ENCODE results near the gene DSCAML1. TPM values are rescaled to one million over a fixed set of nuclear protein-coding genes. Genes with fewer than 3 reads are reported as not detected.

Gene DSCAML1
- total RNA-seq, 1 experiment from 2014 or later: 0.03 TPM

DNA sequence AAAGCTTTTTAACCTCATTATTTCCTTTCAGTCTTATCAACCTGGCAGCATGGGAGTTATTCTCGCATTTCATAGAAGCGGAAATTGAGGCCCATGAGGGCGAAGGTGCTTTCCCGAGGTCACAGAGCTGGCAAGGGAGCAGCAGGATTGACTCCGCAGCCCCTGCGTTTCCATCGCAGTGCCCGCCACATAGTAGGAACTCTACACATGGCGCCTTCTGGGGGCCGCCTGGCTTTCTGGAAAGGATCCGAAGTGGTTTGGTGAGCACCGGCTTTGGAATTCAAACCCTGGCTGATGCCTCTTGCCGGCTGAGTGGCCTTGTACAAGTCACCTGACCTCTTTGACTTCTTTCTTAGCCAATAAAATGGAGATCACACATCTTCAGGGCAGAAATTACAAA, 376.0 kb downstream of the DSCAML1 start:
- no peak overlapping the region for H3K27ac ChIP-seq
- H3K4me1 ChIP-seq (replicated peaks): no peaks in the 10 kb centered on the region
- no peaks in the 10 kb centered on the region for H3K27me3 ChIP-seq (replicated peaks)
- H3K4me3 ChIP-seq: no peak overlapping the region
- no peaks in the 10 kb centered on the region for H3K36me3 ChIP-seq
- H3K9me3 ChIP-seq (replicated peaks): no peaks in the 10 kb centered on the region
- DNase-seq (ENCODE audit: low read depth in 1 of 2, low spot score in 2 of 2): no peak

DNA sequence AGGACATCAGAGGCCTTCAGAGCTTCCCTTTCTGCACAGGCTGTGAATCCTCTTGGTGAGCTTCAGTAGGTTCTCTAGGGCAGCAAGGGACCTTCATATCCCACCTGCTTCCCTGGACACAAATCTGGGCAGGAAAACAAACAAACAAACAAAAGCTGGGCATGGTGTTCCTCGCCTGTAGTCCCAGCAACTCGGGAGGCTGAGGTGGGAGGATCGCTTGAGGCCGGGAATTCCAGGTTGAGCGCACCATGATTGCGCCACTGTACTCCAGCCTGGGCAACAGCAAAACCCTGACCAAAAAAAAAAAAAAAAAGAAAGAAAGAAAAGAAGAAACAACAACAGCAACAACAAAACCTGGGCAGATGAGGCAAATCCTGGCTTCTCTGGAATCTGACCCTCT, 376.4 kb downstream of the DSCAML1 start:
- Histone ChIP-seq H3K27me3 (replicated peaks) (no peaks in the 10 kb centered on the region), H3K9me3 (replicated peaks) (no peaks in the 10 kb centered on the region), H3K4me3 (no peak overlapping the region), H3K36me3 (no peaks in the 10 kb centered on the region), H3K4me1 (replicated peaks) (no peaks in the 10 kb centered on the region), H3K27ac (no peak overlapping the region)
- DNase-seq (ENCODE audit: low read depth in 1 of 2, low spot score in 2 of 2): no peak

DNA sequence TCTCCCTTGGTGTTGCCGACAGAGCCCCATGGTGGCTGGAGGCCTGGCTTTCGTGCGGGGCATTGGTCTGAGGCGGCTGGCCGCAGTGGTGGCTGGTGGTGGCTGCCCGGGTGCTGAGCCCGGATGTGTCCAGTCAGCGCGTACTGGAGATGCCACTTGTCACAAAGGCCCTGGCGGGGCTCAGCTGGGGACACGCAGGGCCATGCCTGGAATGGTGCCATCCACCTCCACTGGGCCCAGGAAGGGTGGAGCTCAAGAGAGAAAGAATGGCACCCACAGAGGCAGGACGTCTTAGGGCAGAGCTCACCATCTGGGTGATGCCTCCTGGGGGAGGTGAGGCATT, 376.9 kb downstream of the DSCAML1 start:
- DNase-seq (ENCODE audit: low read depth in 1 of 2, low spot score in 2 of 2): no peak
- no peak overlapping the region for H3K4me3 ChIP-seq
- no peak overlapping the region for H3K27ac ChIP-seq

DNA sequence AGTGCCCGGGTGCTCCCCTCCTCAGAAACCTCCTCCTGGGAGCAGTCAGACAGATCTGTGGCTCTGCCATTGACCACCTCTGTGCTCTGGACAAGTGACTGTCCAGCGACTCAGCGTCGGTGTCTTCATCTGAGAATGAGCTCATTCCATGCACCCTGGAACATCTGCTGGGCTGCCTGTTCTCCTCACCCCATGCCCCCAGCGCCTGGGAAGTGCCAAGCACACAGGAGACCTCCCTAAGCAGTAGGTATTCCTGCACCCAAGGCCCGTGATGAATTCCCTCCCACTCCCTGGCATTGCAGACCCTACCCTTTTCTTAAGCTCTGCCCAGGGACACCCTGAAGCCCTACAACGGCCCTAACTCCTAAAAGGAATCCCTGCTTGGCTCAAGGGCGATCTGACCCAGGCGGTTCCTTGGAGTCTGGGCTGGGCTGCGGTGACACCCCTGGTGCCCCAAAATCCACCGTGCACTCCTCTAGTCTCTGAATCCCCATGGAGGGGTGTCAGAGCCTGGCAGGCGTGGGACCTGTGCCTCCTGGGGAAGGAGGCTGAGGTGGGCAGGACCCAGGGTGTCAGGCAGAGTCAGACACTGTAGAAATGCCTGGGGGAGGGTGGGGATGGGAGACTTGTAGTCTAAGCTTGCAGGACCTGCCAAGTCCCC, 377.4 kb downstream of the DSCAML1 start:
- no peaks in the 10 kb centered on the region for H3K27me3 ChIP-seq (replicated peaks)
- H3K36me3 ChIP-seq: no peaks in the 10 kb centered on the region
- no peak overlapping the region for H3K27ac ChIP-seq
- no peaks in the 10 kb centered on the region for H3K9me3 ChIP-seq (replicated peaks)
- H3K4me1 ChIP-seq (replicated peaks): no peaks in the 10 kb centered on the region
- no peak for DNase-seq (ENCODE audit: low read depth in 1 of 2, low spot score in 2 of 2)
- no peak overlapping the region for H3K4me3 ChIP-seq

More for the DNA sequence above, 376.9 kb downstream of the DSCAML1 start:
- no peaks in the 10 kb centered on the region for H3K4me1 ChIP-seq (replicated peaks)
- no peaks in the 10 kb centered on the region for H3K9me3 ChIP-seq (replicated peaks)
- H3K27me3 ChIP-seq (replicated peaks): no peaks in the 10 kb centered on the region
- no peaks in the 10 kb centered on the region for H3K36me3 ChIP-seq

DNA sequence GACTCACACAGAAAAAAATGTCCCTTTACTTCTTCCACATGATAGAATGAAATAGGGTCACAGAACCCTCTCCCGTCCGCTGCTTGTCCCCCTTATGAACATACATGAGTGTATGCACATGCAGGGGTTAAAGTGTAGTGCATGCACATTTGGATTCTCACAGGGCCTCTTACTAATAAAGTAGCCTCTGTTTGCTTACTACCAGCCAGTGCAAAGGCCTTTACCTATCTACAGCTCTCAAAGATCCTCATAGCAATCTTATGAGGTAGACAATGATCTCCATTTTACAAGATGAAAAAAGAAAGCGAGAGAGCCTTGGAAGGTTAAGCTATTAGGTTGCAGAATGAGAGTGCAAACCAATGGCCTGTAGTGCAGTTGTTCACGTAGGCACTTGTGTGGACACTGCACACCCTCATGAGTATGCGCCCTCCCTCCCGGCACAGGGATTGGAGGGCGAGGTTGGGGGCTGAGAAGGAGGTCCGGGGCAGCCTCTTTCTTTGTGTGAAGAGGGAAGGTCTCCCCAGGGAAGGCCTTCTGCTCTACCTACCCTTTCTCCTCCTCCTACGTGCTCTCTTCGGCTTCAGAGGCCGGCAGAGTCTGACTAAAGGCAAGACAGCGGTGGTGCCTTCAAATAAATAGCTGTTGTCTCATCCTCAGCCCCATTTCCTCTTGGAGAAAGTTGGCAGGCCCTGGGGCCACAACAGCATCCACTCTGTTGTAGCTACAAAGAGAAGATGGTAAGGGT, 378.1 kb downstream of the DSCAML1 start:
- no peaks in the 10 kb centered on the region for H3K4me1 ChIP-seq (replicated peaks)
- no peaks in the 10 kb centered on the region for H3K27me3 ChIP-seq (replicated peaks)
- H3K36me3 ChIP-seq: no peaks in the 10 kb centered on the region
- H3K4me3 ChIP-seq: no peak overlapping the region
- DNase-seq (ENCODE audit: low read depth in 1 of 2, low spot score in 2 of 2): no peak
- H3K9me3 ChIP-seq (replicated peaks): no peaks in the 10 kb centered on the region
- H3K27ac ChIP-seq: no peak overlapping the region

DNA sequence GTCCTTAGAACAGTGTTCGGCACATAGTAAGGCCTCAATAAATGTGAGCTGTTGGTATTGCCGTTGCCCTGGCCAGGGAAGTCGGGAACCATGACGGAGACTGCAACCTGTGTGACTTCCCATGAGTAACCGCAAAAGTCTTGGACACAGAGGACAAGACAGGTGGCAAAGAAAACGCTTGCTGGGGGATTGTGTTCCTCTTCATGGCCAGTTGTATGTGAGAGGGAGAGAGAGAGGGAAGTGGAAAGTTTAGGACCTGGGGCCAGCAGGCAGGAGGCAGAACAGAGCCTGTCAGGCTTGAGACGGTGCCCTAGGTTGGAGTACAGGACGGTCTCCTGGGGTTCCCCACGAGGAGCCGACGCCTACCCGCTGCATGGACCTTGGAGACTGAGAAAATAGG, 379.2 kb downstream of the DSCAML1 start:
- no peaks in the 10 kb centered on the region for H3K9me3 ChIP-seq (replicated peaks)
- H3K27ac ChIP-seq: no peak overlapping the region
- H3K27me3 ChIP-seq (replicated peaks): no peaks in the 10 kb centered on the region
- H3K36me3 ChIP-seq: no peaks in the 10 kb centered on the region
- no peak overlapping the region for H3K4me3 ChIP-seq
- H3K4me1 ChIP-seq (replicated peaks): no peaks in the 10 kb centered on the region
- no peak for DNase-seq (ENCODE audit: low read depth in 1 of 2, low spot score in 2 of 2)

DNA sequence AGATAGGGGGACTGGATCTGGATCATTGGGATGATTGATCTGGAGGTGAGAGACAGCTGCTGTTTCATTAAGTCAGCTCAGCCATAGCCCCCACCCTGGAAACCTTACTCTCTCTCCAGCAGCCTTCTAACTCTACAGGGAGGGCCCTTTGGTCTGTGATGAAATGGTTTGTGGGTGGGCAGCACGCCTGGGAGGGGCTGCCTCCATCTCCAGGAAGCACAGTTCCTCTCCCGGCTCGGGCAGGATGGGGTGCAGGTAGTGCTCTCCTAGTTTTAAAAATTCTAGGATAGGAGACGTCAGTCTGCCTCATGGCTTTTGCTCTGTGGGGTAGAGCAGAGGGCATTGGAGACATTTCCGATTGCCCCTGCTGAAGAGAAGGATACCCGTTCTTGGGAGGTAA, 379.7 kb downstream of the DSCAML1 start:
- no peaks in the 10 kb centered on the region for H3K36me3 ChIP-seq
- H3K4me3 ChIP-seq: no peak overlapping the region
- DNase-seq (ENCODE audit: low read depth in 1 of 2, low spot score in 2 of 2): no peak
- H3K4me1 ChIP-seq (replicated peaks): no peaks in the 10 kb centered on the region
- H3K27me3 ChIP-seq (replicated peaks): no peaks in the 10 kb centered on the region
- no peak overlapping the region for H3K27ac ChIP-seq
- H3K9me3 ChIP-seq (replicated peaks): no peaks in the 10 kb centered on the region

DNA sequence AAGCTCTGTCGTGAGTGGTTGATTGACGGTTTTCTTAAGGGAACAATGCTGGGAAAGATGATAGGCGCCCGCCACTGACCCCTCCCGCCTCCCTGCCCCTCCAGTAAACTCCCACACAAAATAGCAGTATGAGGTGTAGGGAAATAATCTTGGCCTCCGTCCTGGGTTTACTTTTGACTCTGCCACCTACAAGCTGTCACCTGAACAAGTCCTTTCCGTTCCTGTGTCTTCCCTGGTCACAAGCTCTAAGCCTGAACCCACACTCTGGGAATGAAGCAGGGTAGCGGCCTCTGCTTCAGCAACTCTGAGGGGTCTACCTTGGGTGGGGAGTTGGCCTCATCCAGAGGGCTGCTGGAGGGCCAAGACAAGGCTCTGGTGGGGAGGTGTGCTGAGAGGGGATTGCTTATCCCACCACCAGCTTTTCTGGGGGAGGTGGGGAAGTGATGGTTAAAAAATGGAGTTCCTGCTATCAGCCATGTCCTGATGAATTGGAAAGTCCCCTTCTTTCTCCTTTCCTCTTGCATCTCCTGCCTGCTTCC, 381.6 kb downstream of the DSCAML1 start:
- Histone ChIP-seq H3K27me3 (replicated peaks) (no peaks in the 10 kb centered on the region), H3K4me1 (replicated peaks) (no peaks in the 10 kb centered on the region), H3K27ac (no peak overlapping the region), H3K4me3 (no peak overlapping the region), H3K9me3 (replicated peaks) (no peaks in the 10 kb centered on the region), H3K36me3 (no peaks in the 10 kb centered on the region)
- no peak for DNase-seq (ENCODE audit: low read depth in 1 of 2, low spot score in 2 of 2)

DNA sequence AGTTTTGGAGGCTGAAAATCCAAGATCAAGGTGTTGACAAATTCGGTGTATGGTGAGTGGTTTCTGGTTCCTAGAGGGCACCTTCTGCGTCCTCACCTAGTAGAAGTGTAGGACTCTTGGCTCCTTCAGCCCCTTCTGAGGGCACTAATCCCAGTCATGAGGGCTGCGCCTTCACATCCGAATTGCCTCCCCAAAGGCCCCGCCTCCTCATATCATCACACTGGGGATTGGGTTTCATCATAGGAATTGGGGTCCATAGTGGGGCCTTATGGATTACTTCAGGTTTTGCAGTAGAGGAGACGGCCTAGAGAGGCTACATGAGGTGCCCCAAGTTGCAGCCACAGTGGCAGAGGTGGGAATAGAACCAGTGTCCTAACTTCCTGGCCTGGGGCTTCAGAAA, 382.3 kb downstream of the DSCAML1 start:
- H3K9me3 ChIP-seq (replicated peaks): no peaks in the 10 kb centered on the region
- no peaks in the 10 kb centered on the region for H3K4me1 ChIP-seq (replicated peaks)
- H3K4me3 ChIP-seq: no peak overlapping the region
- no peak for DNase-seq (ENCODE audit: low read depth in 1 of 2, low spot score in 2 of 2)
- no peaks in the 10 kb centered on the region for H3K36me3 ChIP-seq
- H3K27me3 ChIP-seq (replicated peaks): no peaks in the 10 kb centered on the region
- H3K27ac ChIP-seq: no peak overlapping the region

DNA sequence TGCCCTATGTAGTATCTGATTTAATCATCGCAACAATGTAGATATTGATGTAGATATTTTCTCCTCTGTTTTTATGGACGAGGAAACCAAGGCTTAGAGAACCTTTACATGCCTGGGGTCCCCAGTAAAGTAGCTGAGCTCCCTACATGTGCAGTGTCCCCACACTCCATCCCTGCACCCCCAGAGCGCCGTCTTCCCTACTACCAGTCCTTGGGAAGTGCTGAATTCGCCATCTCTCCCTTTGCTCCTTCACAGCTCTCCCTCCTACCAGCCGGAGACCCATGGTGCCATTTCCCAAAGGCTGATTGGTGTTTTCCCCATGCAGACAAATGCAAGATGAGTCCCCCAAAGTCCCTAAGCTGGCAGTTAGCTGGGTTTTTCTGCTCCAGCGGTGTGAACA, 383.4 kb downstream of the DSCAML1 start:
- H3K27me3 ChIP-seq (replicated peaks): no peaks in the 10 kb centered on the region
- H3K4me1 ChIP-seq (replicated peaks): no peaks in the 10 kb centered on the region
- H3K4me3 ChIP-seq: no peak overlapping the region
- no peaks in the 10 kb centered on the region for H3K9me3 ChIP-seq (replicated peaks)
- H3K27ac ChIP-seq: no peak overlapping the region
- no peak for DNase-seq (ENCODE audit: low read depth in 1 of 2, low spot score in 2 of 2)
- H3K36me3 ChIP-seq: no peaks in the 10 kb centered on the region

DNA sequence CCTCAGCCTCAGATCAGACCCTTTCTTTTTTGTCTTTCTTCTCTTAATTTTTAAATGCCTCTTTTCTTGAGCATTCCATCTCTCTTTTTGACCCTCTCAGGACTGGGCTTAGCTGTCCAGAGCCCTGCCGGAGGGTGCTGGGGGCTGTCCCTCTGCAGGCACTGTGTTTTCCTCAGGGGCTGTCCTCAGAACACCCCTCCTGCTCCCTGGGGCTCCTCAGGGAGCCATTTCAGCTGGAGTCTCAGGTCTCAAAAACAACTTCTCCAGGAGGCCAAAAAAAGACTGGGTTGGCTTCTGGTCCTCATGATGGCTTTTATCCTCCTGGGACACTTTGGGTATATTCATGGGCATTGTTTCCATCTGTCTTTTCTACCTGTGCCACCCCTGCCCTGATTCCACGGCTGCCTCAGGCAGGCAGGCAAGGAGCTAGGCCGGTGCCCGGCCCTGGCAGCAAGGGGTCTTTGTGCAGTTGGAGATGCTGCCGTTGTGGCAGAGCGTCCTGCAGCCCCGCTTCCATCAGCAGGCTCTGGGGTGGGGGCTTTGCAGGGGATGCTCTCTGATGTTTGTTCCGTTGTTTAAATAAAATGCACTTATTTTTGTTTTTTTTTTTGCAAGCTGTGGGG, 384.3 kb downstream of the DSCAML1 start:
- H3K9me3 ChIP-seq (replicated peaks): no peaks in the 10 kb centered on the region
- H3K36me3 ChIP-seq: no peaks in the 10 kb centered on the region
- no peaks in the 10 kb centered on the region for H3K4me1 ChIP-seq (replicated peaks)
- no peak overlapping the region for H3K4me3 ChIP-seq
- no peaks in the 10 kb centered on the region for H3K27me3 ChIP-seq (replicated peaks)
- no peak for DNase-seq (ENCODE audit: low read depth in 1 of 2, low spot score in 2 of 2)
- no peak overlapping the region for H3K27ac ChIP-seq

DNA sequence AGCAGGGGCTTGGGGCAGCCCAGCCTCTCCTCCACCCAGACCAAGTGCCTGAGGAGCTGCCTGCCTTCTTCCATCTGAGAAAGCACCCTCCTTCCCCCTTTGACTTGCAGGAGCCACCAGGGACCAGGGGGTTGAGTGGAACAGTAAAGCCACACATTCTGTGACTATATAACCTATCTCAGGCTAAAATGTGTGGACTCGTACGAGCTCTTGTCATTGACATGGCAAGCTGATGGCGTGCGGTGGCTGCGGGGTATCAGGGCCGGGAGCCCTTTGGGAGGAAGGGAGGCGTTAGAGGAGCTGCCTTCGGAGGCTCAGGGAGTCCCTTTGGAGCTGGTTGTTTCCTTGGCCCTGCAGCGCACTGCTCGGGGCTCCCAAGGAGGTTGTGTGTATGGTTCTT, 384.8 kb downstream of the DSCAML1 start:
- no peaks in the 10 kb centered on the region for H3K36me3 ChIP-seq
- H3K4me3 ChIP-seq: no peak overlapping the region
- DNase-seq (ENCODE audit: low read depth in 1 of 2, low spot score in 2 of 2): no peak
- H3K4me1 ChIP-seq (replicated peaks): no peaks in the 10 kb centered on the region
- no peak overlapping the region for H3K27ac ChIP-seq
- H3K27me3 ChIP-seq (replicated peaks): no peaks in the 10 kb centered on the region
- H3K9me3 ChIP-seq (replicated peaks): no peaks in the 10 kb centered on the region

DNA sequence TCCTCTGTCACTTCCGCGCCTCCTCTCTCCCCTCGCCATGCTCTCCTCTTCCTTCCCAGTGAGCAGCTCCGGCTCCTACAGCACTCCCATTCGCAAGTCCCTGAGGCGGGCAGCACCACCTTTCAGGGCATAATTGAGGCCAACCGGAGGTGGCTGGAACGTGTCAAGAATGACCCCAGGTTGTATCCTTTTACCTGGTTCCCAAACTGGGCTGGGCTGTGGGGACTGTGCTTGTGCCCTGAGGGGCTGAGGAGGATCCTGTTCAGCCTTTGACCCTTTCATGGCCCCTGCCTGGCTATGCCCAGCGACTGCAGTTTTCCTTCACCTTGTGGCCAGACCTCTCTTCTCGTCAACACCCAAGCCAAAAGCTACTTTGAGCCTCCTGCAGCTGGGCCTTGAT, 385.3 kb downstream of the DSCAML1 start:
- DNase-seq (ENCODE audit: low read depth in 1 of 2, low spot score in 2 of 2): no peak
- Histone ChIP-seq H3K27me3 (replicated peaks) (no peaks in the 10 kb centered on the region), H3K4me1 (replicated peaks) (no peaks in the 10 kb centered on the region), H3K27ac (no peak overlapping the region), H3K9me3 (replicated peaks) (no peaks in the 10 kb centered on the region), H3K36me3 (no peaks in the 10 kb centered on the region), H3K4me3 (no peak overlapping the region)
